Cardiac septum (tissue), 1 donor: ENCODE measurements around the gene TNNT3. TPM values are rescaled to one million over a fixed set of nuclear protein-coding genes. Genes with fewer than 3 reads are reported as not detected.
"Not testable (repeated sequence)": the region's sequence is repeated elsewhere in the genome, so short reads cannot be mapped to it uniquely, and the experiment has no call there.

Source experiments
- DNase-seq: peaks from one replicate; pipeline ENCODE4 v3.0.0-alpha.2; 2020; ENCODE audit warnings: low spot score
- intact Hi-C: fragments of 100-400 bp; cut with DNase I; formaldehyde crosslinking; loops from one replicate; pipeline ENCODE4 v1.14.0; 2022
- long read RNA-seq: library from polyadenylated mRNA; unstranded; transcript quantifications from one replicate; pipeline ENCODE4 v2.0.0, GENCODE V29; 2021
- total RNA-seq: library from RNA; stranded (reverse); fragmentation: NEBNext Ultra II Directional; extraction: Animal tissue kit (Norgen Biotek cat#: 25700); gene quantifications from one replicate; pipeline ENCODE4 v1.2.1, GENCODE V29; 2021
- donor health status: DM: no; HTN: no; CAD: no.

TNNT3 gene
- 41.5 TPM for total RNA-seq
- long read RNA-seq, partial matches to known transcripts, result 11 of 20 reads
- long read RNA-seq, other reads (novel, unspliced or antisense), result 9 of 20 reads

DNA sequence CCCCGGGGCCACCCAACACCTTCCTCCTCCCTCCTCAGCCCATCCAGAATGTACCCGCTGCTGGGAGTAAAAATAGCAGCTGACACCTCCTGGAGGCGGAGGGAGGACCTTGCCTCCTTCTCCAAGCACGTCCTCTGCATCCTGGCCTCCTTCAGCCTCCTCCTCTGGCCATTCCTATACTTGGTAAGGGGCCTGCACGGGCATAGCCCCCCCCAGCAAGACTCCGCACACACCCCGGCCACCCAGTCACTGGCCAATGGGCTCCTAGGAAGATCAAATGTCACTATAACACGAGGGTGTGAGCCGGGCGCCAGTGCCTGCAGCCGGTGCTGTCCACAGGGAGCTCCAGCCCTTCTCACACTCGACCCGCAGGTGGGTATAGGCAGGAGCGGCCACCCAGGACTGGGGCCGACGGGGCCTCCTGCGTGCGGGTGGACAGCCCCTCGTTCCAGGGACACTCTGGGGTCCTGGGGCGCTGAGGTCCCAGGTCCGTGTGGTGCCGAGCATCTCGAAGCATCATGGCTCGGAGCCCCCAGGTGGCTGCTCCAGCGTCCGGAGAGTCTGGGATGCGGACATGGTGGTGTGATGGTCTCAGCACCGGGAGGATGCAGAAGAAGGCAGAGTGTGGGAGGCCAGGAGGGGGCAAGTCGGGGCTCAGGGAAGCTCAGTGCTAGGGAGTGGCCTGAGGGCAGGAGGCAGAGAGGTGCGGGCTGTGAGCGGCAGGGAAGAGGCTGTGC is at the start of gene TNNT3:
Gene TNNT3, plus strand, starts transcription at position 313 of the 737 bp plus-strand sequence. CDS start 3,172 bp downstream, outside the sequence.
- no peak for DNase-seq
- intact Hi-C loops, result loop anchor here (2.0 to 5.0 kb wide), 2 partner anchors 37 to 83 kb away; no protein-coding TSS in a partner anchor

DNA sequence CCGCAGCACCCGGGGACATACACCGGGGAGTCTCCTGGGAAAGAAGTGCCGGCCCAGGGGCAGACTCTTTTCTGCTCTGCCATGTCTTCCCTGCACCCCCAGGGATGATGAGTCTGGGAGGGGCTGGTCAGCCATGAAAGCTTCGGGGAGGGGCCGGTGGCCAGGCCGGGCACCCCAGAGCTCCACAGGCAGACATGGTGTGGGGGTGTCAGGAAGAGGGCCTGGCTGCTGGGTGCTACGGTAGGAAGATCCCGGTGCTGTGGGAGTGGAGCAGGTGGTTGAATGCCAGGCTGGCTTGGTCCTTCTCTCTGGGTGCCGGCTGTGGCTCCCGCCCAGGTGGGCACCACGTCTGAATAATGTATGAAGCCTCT is 49.2 kb upstream of the TNNT3 start:
- DNase-seq, result no peak
- intact Hi-C loops, result no loop called here

GRCh38 chr11:1870721-1871466 is 48.6 kb upstream of the TNNT3 start:
- no peak for DNase-seq
- intact Hi-C loops, result no loop called here

- intact Hi-C loops, result no loop called here
- no peak for DNase-seq
Measured at GRCh38 chr11:1871531-1871930, 48.0 kb upstream of the TNNT3 start.

GRCh38 chr11:1872267-1872985 is 47.1 kb upstream of the TNNT3 start:
- intact Hi-C loops, result no loop called here
- DNase-seq, result no peak

DNA sequence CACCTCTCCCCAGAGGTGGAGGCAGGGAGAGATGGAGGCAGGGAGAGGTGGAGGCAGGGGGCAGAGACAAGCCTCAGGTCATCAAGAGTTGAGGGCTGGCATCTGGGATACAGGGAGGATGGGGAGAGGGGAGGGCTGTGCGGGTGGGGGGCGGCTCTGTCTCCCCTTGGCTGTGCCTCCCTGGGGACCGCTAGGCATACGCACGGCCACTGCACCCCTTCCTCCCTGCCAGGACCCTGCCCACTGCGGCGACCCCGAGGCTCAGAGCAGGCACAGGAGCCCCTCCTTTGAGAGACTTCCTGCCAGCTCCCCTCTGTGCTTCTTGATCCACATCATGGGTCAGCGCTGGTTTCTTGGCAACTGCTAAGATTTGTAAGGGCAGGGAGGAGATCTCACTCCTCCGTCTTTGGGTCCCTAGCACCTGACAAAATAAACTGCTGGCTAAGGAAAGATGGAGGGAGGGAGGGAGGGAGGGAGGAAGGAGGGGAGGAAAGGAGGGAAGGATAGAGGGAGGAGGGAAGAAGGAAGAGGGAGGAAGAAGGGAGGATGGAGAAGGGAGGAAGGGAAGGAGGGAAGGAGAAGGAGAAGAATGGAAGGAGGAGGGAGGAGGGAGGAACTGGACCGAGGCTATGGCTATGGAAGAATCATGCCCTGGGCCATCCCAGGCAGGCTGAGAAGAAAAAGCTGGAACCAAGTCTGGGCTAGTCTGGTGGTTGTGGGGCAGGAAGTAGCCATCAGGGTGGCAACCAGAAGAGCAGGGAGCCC is 46.3 kb upstream of the TNNT3 start:
- no peak for DNase-seq
- intact Hi-C loops, result no loop called here

- intact Hi-C loops, DNase-seq: not testable (repeated sequence)
Measured at GRCh38 chr11:1873813-1874150, 45.7 kb upstream of the TNNT3 start.

DNA sequence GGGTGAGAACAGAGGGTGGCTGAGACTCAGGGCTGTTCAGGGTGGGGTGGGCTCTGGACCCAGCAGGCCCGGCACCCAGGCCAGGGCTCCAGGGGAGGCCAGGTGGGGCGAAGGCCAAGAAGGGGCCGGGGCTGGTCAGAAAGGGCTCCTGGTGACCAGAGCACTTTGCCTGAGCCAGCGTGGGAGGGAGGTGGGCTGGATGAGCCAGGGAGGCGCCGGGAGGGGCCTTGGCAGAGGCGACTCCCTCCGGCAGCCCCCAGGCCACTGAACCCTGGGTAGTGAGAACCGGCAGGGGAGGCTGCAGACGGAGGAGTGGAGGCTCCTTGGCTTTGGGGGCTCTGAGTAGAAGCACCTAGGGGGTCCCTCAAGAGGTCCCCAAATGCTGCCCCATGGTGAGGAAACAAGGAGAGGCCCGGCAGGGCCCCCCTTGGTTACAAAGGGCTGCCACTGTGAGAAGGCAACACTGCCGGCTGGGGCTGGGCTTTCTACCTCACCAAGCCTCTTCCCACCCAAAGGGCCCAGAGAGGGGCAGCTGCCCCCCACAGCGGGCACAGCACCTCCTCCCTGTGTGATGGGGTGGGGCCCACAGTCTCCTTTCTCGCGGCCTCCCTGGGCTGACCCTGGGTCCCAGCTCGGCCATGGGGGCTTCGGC is 44.9 kb upstream of the TNNT3 start:
- DNase-seq, intact Hi-C loops: not testable (repeated sequence)

DNA sequence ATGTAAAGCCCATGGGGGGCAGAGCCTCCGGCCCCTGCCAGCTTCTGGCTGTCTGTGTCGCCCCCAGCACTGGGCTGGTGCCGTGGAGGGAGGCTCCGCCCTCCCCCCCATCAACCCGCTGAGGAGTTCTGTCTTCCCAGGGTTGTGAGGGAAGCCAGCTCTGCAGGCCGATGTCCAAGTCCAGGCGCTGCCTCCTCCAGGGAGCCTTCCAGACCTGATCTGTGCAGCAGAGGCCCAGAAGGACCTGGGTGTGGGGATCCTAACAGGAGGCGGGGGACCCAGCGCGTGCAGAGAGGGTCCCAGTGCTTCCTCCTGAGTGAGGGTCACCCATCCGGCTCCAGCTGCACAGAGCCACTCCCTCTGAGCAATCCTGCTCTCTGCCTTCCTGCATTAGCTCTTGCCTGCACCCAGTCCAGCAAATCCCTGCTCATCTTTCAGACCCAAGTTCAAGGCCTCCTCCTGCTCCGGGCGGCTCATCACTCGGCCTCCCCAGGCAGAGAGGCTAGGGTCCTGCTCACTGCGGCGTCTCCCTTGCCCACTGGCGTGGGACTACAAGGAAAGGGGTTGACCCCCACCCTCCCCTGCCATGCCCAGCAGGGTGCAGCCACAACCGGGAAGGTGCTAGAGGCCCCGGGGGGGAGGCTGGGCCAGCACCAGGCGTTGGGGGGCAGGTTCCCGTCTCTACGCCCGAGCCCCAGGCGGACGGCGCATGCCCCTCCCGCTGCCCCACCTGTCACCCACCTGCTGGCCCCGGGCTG is 44.2 kb upstream of the TNNT3 start:
- intact Hi-C loops, result no loop called here
- DNase-seq, result peak; percentile 75

DNA sequence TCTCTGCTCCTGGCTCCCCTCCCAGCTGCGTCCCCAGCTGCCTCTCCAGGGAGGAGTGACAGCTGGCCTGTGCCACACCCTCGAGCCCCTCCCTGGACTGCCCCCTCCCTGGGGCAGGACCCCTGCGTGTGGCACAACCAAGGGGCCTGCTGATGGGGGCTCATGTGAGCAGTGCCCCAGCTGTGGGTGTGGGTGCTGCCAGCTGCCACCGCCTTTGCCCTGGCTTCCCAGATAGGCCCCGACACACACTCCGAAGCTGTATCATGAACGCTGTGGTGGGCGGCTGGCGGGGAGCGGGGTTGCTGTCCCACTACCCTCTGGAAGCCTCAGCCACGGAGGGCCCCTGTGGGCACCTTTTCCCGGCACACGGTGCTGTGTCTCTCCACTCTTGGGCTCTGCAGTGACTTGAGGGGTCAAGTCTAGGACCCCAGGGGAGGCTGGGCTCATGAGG is 43.6 kb upstream of the TNNT3 start:
- DNase-seq, intact Hi-C loops: not testable (repeated sequence)

DNA sequence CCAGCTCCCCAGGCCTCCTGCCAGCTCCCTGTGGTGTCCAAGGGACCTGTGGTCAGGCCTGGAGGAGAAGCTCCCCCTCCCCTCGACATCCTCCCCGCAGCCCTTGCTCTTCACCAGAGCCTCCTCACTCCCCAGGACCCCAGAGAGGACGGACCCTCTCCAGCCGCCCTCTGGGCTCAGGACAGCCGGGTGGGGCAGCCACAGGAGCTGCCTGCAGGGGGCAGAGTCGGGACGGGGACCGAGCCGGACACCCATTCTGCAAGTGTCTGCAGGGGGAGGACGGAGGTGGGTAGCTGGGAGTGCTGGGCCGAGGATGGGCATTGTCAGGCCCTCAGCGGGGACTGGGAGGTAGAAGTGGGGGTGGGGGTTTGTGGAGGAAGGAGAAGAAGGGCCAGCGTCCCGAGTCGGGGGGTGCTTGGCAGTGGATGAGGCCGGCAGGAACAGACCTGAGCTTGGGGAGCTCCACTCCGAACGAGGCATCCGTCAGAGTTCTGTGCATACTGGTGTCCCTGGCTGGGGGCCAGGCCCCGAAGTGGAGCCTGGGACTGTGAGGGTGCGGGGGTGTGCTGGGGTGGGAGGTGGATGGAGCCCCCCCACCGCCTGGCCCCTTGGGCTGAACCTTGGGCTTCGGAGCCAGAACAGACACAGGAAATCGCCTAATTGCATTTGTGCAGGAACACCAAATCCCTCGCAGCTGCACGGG is 43.0 kb upstream of the TNNT3 start:
- intact Hi-C loops, result no loop called here
- peak; percentile 81 for DNase-seq

GRCh38 chr11:1877211-1878136 is 42.0 kb upstream of the TNNT3 start:
- DNase-seq, result peak; percentile 78
- intact Hi-C loops, result no loop called here

DNA sequence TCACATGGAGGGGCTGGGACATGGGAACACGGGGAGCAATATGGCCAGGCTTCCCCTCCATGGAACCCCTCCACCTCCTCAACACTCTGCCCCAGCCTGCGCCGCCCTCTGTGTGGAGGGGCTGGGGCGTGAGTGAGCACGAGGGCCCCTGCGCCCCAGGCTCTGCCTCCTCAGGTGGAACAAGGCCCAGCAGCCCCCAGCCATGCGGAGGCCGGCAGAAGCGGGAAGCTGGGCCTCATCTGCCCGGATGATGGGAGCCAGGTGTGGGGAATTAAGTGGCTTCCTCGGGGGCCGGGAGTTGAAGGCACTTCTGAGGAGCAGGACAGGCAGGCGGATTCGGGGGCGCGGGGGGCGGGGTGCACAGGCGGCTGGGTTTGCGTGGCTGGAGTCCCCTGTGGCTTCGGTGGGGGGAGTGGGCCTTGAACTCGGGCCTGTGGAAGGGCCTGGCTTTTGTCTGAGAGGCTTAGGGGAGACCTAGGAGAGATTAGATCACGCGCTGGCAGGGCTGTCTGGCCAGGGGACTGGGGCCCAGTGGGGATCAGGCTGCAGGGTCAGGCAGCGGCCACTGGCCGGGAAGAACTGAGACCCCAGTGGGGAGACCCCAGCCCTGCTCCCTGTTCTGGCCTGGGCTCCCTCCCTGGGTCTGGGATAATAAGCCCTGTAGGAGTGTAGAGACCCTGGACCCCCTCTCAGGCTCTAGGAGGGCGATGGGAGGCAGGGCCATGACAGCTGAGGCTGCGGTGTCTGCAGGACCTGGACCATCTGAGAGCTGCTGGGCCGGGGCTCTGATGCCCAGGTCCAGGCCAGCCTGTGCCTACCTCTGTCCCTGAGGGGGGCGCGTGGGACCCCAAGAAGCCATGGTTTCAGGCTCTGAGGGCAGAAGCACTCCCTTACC is 41.1 kb upstream of the TNNT3 start:
- intact Hi-C loops, result no loop called here
- DNase-seq, result peak; percentile 75

DNA sequence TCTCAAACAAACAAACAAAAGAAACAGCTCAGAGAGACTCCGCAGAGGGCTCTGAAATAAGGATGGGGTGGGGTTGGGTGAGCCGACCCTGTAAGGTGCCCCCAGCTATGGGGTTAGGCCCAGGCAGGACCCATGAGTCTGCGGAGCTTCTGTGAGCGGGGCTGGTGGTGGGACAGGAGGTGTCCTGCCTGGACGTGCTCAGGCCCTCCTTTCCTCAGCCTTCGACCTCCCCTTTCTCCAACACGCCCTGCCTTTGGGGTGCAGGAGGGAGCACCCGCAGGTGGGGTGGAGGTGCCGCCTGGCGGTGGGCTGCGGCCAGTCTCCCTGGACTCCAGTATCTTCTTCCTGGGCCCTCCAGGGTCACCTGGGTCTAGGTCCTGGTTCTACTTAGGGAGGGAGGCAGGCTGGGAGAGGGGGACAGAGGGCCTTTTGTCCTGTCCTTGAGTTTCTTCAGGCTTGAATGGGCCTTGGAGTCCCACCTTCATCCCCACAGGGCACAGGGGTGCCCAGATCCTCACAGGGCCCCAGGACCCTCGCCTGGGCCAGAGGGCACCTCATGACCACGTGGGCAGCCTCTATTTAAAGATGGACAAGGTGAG is 40.1 kb upstream of the TNNT3 start:
- no peak for DNase-seq
- intact Hi-C loops, result no loop called here
